Head of caudate nucleus (tissue), 42 donors: ENCODE data around the gene SACS.

Source experiments
- DNase-seq, 42 donors: peaks; one replicate each; pipeline versions ENCODE4 v3.0.0 to v3.0.0-alpha.2; 2020 to 2021; ENCODE audit warnings: mixed read lengths in 7 of 42
- intact Hi-C: fragments of 100-400 bp; cut with DNase I; formaldehyde crosslinking; loops from one replicate; pipeline ENCODE4 v1.15.0; 2022

Gene SACS

GRCh38 chr13:23377983-23378632 is 55.4 kb downstream of the SACS start:
- intact Hi-C loops, result loop anchor here (10.0 kb wide), 1 partner anchor 57 kb away; the partner anchor contains the start of gene SACS
- DNase-seq, result peak in 17 of 42 donors; percentile 17 to 79 (median 39)

- intact Hi-C loops, result loop anchor here (10.0 kb wide), 1 partner anchor 57 kb away; the partner anchor contains the start of gene SACS
- DNase-seq, result peak in 4 of 42 donors; percentile 13 to 45 (median 22)
These were observed 55.9 kb downstream of the SACS start for GRCh38 chr13:23377579-23377978.

- intact Hi-C loops, result loop anchor here (10.0 kb wide), 1 partner anchor 60 kb away; the partner anchor contains the start of gene SACS
- DNase-seq, result peak; percentile 94 to 100 (median 98)
These were observed 58.2 kb downstream of the SACS start for GRCh38 chr13:23375001-23375971.

- intact Hi-C loops, result loop anchor here (10.0 kb wide), 1 partner anchor 62 kb away; the partner anchor contains the start of gene SACS
- DNase-seq, result no peak
These were observed 61.1 kb downstream of the SACS start for GRCh38 chr13:23372264-23372906.

- no peak for DNase-seq
- intact Hi-C loops, result no loop called here
These were observed 65.6 kb downstream of the SACS start for GRCh38 chr13:23367907-23368306.

GRCh38 chr13:23365652-23366051 is 67.8 kb downstream of the SACS start:
- intact Hi-C loops, result no loop called here
- DNase-seq, result no peak

- intact Hi-C loops, result no loop called here
- DNase-seq, result no peak
These were observed 73.6 kb downstream of the SACS start for GRCh38 chr13:23359882-23360281.

- no peak for DNase-seq
- intact Hi-C loops, result no loop called here
These were observed 76.2 kb downstream of the SACS start for GRCh38 chr13:23357349-23357748.

GRCh38 chr13:23356368-23356767 is 77.1 kb downstream of the SACS start:
- intact Hi-C loops, result no loop called here
- DNase-seq, result no peak

GRCh38 chr13:23354520-23354919 is 79.0 kb downstream of the SACS start:
- intact Hi-C loops, result no loop called here
- no peak for DNase-seq

GRCh38 chr13:23352161-23352560 is 81.3 kb downstream of the SACS start:
- intact Hi-C loops, result no loop called here
- no peak for DNase-seq

GRCh38 chr13:23350009-23350408 is 83.5 kb downstream of the SACS start:
- intact Hi-C loops, result no loop called here
- DNase-seq, result no peak

GRCh38 chr13:23349161-23349897 is 84.2 kb downstream of the SACS start:
- intact Hi-C loops, result no loop called here
- no peak for DNase-seq

GRCh38 chr13:23348262-23349127 is 85.0 kb downstream of the SACS start:
- DNase-seq, result peak in 11 of 42 donors; percentile 12 to 62 (median 34)
- intact Hi-C loops, result no loop called here

GRCh38 chr13:23347601-23348000 is 85.9 kb downstream of the SACS start:
- intact Hi-C loops, result no loop called here

GRCh38 chr13:23344931-23345595 is 88.4 kb downstream of the SACS start:
- DNase-seq, result no peak
- intact Hi-C loops, result no loop called here

More at GRCh38 chr13:23347601-23348000, 85.9 kb downstream of the SACS start:
- no peak for DNase-seq

GRCh38 chr13:23339225-23339624 is 94.3 kb downstream of the SACS start:
- intact Hi-C loops, result no loop called here
- no peak for DNase-seq
